Measurements from ENCODE around the gene RIOK2. TPM values are rescaled to one million over a fixed set of nuclear protein-coding genes. Genes with fewer than 3 reads are reported as not detected.

The RIOK2 gene
- polyA plus RNA-seq, 1 of the 3 experiments (the other 2 are of a cell fraction), result 5.9 TPM

DNA sequence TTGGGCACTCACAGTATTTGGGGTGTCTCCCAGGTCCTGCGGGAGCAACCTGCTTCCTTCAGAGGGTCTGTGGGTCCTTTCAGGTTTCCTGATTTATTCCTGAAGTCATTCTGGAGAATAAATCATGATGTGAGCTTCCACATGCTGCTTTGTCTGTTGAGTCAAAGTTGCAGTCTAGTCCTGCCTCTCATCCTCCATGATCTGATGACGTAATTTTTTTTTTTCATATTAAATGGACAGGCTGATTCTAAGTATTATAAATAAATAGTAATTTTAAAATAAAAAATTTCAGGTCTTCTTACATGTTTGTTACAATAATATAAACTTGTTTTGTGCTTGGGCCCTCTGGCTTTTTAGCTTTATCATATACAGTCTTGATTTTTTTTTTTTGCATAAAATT, 26.3 kb upstream of the RIOK2 start:
- no peak overlapping the region for H3K4me2 ChIP-seq
- no peaks in the 10 kb centered on the region for H4K20me1 ChIP-seq (ENCODE audit: insufficient read depth)
- TF ChIP-seq GATA2 (CRISPR knock-in tag; IDR thresholded peaks at IDR 0.05), result no peak
- TF ChIP-seq, protein P1, sequence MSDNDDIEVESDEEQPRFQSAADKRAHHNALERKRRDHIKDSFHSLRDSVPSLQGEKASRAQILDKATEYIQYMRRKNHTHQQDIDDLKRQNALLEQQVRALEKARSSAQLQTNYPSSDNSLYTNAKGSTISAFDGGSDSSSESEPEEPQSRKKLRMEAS (IDR thresholded peaks at IDR 0.05; ENCODE audit: low read depth), result no peak
- TF ChIP-seq RAD21 (IDR thresholded peaks at IDR 0.05; ENCODE audit: low read length), result no peak
- TF ChIP-seq EP300 (IDR thresholded peaks at IDR 0.05; ENCODE audit: borderline replicate concordance in 1 of 2, low read depth in 1 of 2, low read length in 1 of 2), result no peak
- TF ChIP-seq POLR2AphosphoS5 (IDR thresholded peaks at IDR 0.05; ENCODE audit: low read depth, low read length), result no peak
- TF ChIP-seq, protein P2, sequence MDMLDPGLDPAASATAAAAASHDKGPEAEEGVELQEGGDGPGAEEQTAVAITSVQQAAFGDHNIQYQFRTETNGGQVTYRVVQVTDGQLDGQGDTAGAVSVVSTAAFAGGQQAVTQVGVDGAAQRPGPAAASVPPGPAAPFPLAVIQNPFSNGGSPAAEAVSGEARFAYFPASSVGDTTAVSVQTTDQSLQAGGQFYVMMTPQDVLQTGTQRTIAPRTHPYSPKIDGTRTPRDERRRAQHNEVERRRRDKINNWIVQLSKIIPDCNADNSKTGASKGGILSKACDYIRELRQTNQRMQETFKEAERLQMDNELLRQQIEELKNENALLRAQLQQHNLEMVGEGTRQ (IDR thresholded peaks at IDR 0.05; ENCODE audit: borderline replicate concordance, low read depth, low read length), result no peak
- TF ChIP-seq MEF2A (IDR thresholded peaks at IDR 0.05; ENCODE audit: borderline replicate concordance, low read depth), result no peak
- TF ChIP-seq, protein P3, sequence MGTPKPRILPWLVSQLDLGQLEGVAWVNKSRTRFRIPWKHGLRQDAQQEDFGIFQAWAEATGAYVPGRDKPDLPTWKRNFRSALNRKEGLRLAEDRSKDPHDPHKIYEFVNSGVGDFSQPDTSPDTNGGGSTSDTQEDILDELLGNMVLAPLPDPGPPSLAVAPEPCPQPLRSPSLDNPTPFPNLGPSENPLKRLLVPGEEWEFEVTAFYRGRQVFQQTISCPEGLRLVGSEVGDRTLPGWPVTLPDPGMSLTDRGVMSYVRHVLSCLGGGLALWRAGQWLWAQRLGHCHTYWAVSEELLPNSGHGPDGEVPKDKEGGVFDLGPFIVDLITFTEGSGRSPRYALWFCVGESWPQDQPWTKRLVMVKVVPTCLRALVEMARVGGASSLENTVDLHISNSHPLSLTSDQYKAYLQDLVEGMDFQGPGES (IDR thresholded peaks at IDR 0.05; ENCODE audit: low read depth, low read length), result no peak
- no peak for TF ChIP-seq CTCF (IDR thresholded peaks at IDR 0.05)
- TF ChIP-seq GABPA (IDR thresholded peaks at IDR 0.05; ENCODE audit: low read depth), result no peak
- TF ChIP-seq RFX5 (IDR thresholded peaks at IDR 0.05; ENCODE audit: low read length), result no peak
- TF ChIP-seq FOSL2 (IDR thresholded peaks at IDR 0.05; ENCODE audit: borderline replicate concordance, low read depth), result no peak
- no peak for TF ChIP-seq CHD2 (IDR thresholded peaks at IDR 0.05; ENCODE audit: low read length, partially characterized antibody)
- TF ChIP-seq ZBTB33 (IDR thresholded peaks at IDR 0.05; ENCODE audit: borderline replicate concordance, low read depth), result no peak
- no peak for TF ChIP-seq SIN3A (IDR thresholded peaks at IDR 0.05; ENCODE audit: borderline replicate concordance, low read depth, low read length)
- no peaks in the 10 kb centered on the region for H3K36me3 ChIP-seq (replicated peaks in 1 of 2; ENCODE audit: control insufficient read depth in 1 of 2, insufficient read depth in 2 of 2, low read length in 1 of 2)
- no peaks in the 10 kb centered on the region for H3F3A ChIP-seq (replicated peaks; ENCODE audit: insufficient read depth)
- no peak for DNase-seq
- no peaks in the 10 kb centered on the region for H3K9me3 ChIP-seq
- H3K27ac ChIP-seq (ENCODE audit: low read depth in 2 of 2, low read length in 1 of 2), result no peak overlapping the region
- 51% methylated on average over 2 of the region's 2 CpGs for WGBS (ENCODE audit: low lambda C conversion rate)
- H3K27me3 ChIP-seq (ENCODE audit: insufficient read depth), result no peaks in the 10 kb centered on the region
- no peak overlapping the region for H3K4me3 ChIP-seq (ENCODE audit: low read depth in 2 of 2, low read length in 1 of 2)
- no peaks in the 10 kb centered on the region for H3K79me2 ChIP-seq (ENCODE audit: insufficient read depth)
- no peaks in the 10 kb centered on the region for H3K9me2 ChIP-seq
- POLR2A ChIA-PET, result no interaction called here
- no peak overlapping the region for H2AFZ ChIP-seq (ENCODE audit: low read depth)
- no peak overlapping the region for H3K9ac ChIP-seq
- CTCF ChIA-PET, result interaction anchor here (0.8 to 1.8 kb wide), 2 partner anchors 20 to 22 kb away, joined by 4 to 10 read pairs; no protein-coding TSS in a partner anchor
- no peaks in the 10 kb centered on the region for H3K4me1 ChIP-seq (ENCODE audit: control insufficient read depth in 1 of 2, insufficient read depth in 2 of 2, low read depth in 1 of 2, low read length in 1 of 2)
